ENCODE measurements around the gene BPIFB3.

- no peak for TF ChIP-seq CTCF (IDR thresholded peaks at IDR 0.05)
- TF ChIP-seq EZH2 (IDR thresholded peaks at IDR 0.05): no peak
These were observed 29.5 kb upstream of the BPIFB3 start for GRCh38 chr20:33024243-33024560.

All from neural progenitor cell (in vitro differentiated cells).